Activated effector memory CD4-positive, alpha-beta T cell treated with anti-CD3 and anti-CD28 coated beads, Interleukin-2, amount 50 U/mL, for 16 hours (primary cell): ENCODE measurements around the gene ALG13.
"Not testable (repeated sequence)": the region's sequence is repeated elsewhere in the genome, so short reads cannot be mapped to it uniquely, and the experiment has no call there.

ENCODE experiments used
- DNase-seq: peaks from one replicate; pipeline ENCODE4 v3.0.0-alpha.2; 2020

Gene ALG13

GRCh38 chrX:111761578-111762135 lies 80.7 kb downstream of the ALG13 start:
- DNase-seq: no peak

GRCh38 chrX:111778591-111778990 lies 97.6 kb downstream of the ALG13 start:
- no peak for DNase-seq

- no peak for DNase-seq
Observed at GRCh38 chrX:111779582-111779981, 98.6 kb downstream of the ALG13 start.

DNA sequence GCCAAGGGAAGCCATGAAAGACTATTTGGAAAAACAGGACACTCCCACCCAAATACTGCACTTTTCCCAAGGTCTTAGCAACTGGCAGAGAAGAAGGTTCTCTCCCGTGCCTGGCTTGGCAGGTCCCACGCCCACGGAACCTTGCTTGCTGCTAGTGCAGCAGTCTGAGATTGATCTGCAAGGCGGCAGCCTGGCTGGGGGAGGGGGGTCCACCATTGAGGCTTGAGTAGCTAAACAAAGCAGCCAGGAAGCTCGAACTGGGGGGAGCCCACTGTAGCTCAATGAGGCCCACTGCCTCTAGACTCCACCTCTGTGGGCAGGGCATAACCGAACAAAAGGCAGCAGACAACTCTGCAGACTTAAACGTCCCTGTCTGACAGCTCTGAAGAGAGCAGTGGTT lies 103.7 kb downstream of the ALG13 start:
- no peak for DNase-seq

- DNase-seq: not testable (repeated sequence)
Observed at GRCh38 chrX:111790054-111790453, 109.1 kb downstream of the ALG13 start.
